HG02571 (cell line): ENCODE measurements around the gene SMAP2.

Experiments
- ATAC-seq: cut with Tn5 transposase; IDR thresholded peaks from one replicate; pipeline ENCODE4 v1.9.1; 2021; ENCODE audit warnings: mild to moderate bottlenecking, moderate library complexity; ENCODE audit not compliant: unreplicated experiment

The SMAP2 gene

DNA sequence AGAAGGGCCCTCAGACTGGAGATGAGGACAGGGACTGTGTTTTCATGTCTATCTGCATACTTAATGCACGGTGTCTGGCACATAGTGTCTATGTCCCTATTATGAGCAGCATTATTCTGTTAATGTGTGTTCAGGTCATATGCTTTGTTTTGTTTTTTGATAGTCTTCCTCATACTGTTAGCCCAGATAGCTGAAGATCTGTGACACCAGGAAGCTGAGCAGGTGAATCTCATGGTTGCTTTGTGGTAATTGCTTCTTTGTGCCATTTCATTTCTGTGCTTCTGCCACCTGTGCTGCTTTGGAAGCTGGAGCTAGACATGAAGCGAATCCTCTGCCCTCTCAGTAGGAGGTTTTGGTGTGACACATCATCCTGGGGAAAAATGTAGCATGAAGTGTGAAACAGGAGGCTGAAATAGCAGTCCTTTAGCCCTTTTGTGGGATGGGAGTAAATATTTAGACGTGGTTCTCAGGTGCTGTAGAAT, 15.8 kb downstream of the SMAP2 start:
- ATAC-seq, result no peak

DNA sequence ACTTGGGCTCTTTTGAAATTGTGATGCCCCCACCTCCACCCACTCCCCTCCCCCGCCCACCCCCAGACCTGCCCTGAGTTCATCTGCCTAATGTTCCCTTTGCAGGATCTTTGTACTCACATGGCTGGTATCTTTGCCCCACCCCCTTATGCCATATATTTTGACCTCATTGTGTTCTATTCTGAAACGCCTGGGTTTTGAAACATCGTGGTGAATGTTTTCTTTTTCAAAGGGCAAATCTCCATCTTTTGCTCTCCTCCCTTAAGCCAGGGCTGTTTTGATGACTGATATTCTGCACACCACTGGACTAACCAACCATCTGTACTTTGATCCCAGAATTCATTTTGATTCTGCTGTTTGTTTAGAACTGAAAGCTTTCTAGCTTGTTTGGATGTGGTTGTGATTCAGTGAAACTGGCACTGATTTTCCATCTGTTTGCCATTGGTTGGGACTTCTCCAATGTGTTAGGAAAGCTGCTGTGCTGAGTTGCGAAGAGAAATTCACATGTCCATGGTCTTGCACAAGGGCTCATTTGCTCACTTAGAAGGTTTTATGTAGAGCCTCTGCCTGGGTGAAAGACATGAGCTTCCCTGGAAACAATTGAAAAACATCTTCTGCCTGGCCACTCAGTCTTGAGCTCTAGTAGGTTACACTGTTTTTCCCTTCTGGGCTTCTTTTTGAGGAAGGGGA, 16.5 kb downstream of the SMAP2 start:
- no peak for ATAC-seq

DNA sequence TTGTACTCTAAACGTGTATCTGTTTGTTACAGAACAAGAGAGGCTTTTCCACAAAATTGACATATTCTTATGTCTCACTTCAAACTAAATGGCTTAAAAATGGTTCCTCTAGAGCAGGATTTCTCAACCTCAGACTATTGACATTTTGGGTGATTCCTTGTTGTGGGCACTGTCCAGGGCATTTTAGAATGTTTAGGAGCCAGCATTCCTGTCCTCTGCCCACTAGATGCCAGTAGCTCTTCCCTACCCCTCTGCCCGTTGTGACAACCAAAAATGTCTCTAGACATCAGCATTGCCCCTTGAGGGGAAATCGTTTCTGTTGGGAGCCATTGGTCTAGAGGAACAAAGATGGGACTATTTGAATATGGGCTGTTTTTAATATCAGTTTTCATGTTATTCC, 17.3 kb downstream of the SMAP2 start:
- ATAC-seq, result no peak

DNA sequence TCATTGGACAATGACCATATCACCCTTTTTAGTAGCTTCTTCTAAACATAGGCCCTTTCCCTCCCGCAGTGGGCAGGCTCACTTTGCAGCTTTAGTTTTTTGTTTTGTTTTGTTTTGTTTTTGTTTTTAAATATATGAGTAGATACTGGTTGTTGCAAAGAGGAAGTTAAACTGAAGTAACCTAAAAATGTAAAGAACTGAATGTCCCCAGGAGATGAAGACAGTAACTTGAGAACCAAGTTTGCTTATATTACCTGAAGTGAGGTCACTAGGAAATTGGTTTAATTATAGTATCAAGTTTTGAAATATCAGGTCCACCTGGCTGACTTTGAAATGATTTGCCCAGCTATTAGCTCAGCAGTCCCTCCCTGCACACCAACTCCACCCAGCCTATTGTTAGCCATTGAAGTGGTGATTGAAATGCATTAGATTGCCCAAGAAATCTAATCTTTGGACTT, 18.2 kb downstream of the SMAP2 start:
- no peak for ATAC-seq

DNA sequence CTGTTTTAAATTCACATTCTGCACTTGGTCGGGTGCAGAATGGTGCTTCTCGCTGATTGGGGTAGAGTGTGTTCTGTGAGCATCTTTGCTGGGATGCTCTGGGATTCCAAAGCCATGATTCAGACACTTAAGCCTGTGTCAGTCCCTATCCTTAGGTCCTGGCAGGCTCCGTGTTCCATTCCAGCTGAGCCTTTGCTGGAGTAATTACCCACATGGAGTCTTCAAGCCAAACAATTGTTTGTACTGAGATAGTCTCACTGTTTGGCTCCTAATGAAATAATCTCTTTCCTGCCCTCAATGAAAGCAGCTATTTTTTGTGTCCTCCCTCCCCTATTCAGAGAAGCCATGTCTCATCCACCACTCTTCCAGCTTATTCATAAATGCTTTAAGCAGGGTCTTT, 18.7 kb downstream of the SMAP2 start:
- no peak for ATAC-seq

DNA sequence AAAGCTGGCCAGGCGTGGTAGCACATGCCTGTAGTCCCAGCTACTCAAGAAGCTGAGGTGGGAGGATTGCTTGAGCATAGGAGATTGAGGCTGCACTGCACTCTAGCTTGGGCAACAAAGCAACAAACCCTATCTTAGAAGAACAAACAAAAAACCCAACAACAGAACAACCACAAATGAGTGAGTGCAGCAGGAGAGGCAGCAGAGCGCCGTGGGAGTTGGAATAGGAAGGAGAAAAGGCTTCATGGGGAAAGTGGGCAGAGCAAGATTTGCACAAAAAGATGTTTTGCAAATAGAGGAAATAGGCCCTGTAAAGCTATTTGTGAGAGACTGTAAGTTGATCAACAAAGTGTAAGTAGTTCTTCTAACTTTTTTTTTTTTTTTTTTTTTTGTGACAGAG, 19.6 kb downstream of the SMAP2 start:
- no peak for ATAC-seq

DNA sequence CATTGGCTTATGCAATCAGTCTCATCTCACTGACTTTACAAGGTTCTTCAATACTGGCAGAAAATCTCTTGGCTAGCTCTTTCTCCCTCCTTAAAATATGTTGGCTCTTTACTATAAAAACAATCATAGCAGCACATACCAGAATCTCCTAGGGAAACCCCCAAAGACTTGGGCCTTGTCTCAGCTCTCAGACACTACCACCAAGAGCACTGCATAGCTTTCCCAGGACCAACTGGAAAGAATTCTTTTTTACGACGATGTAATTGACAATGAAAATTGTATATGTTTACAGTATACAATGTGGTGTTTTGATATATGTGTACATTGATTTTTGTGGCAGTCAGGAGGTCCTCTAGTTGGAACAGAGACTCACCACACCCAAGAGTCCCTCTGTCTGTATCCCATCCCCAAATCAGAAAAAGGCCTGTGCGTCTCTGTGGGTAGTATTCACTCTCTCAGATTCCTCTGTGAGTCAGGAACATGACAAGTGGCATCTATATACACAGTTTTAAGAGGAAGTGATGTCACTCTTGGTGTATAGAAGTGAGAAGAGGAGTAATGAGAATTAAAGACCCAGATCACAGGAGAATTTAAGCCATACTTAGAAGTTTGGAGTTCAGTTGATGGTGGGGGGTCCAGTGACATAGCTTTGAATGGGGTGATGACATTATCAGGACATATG, 21.1 kb downstream of the SMAP2 start:
- no peak for ATAC-seq

DNA sequence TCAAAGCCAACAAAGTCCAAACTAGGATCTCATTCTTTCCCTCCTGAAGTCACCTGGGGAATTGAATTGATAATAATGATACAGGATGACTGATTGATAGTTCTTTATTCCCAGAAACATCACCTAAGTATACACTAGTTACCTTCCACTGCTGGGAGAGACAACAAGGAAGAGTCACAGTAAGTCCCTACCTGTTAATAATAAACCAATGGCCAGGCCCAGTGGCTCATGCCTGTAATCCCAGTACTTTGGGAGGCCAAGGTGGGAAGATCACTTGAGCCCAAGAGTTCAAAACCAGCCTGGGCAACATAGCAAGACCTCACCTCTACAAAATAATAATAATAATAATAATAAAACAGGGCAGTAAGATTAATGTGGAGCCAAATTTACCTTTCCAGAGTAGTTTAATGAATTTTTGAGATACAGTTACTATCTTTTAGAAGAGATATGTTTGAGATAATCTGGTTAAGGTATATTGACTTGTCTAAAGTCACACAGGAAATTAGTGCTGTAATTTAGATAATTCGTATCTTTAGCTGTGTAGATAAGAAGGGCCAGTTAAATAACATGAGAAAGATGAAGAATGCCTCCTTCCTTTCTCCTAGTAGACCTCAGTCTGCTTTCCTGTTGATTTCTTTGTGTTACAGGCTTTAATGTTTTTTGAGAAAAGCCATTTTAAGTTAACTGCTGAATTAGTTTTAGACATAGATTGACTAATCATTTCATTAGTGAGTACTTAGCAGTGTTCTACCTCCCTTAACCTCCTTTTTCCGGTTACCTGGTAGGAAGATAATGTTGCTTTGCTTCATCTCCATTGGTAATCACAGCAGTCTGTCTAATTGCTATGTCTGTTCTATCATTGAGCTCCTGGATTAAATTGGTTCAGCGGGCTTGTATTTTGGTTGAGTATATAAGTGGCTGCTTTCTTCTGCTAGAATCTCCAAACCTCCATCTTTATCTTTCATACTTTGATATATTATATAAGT, 22.0 kb downstream of the SMAP2 start:
- ATAC-seq, result no peak

DNA sequence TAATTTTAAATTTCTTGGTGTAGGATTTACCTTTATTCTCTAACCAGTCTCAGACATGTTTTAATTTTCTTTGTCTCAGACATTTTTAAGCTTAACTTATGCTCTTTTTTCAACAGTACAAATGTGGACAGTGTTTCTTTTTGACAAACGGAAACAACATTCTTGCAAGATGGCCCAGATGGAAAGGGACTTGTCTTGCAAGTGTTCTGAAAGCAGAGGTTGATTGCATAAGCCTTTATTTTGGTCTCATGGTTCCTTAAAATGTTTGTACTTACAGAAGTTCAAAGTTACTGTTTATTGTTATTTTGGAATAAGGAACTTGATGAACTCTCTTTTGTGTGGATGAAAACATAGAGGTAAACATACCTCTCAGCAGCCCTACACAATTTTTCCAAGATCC, 22.9 kb downstream of the SMAP2 start:
- ATAC-seq, result no peak

DNA sequence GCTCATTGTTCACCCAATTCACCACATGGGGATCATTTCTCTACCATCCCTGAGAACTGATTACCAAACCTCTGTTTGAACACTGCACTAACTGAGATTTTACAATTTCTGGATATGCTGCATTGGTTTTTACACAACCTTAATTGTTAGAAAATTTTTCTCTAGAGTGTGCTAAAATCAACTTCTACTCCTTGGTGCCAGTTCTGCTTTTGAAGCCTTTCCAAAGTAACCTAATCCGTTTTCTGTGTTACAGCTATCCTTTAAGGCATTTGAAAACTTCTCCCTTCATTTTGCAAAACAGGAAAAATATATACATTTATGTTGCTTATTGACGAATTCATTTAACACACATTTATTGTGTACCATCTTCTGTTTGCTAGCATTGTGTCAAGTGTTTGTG, 23.7 kb downstream of the SMAP2 start:
- ATAC-seq, result no peak

DNA sequence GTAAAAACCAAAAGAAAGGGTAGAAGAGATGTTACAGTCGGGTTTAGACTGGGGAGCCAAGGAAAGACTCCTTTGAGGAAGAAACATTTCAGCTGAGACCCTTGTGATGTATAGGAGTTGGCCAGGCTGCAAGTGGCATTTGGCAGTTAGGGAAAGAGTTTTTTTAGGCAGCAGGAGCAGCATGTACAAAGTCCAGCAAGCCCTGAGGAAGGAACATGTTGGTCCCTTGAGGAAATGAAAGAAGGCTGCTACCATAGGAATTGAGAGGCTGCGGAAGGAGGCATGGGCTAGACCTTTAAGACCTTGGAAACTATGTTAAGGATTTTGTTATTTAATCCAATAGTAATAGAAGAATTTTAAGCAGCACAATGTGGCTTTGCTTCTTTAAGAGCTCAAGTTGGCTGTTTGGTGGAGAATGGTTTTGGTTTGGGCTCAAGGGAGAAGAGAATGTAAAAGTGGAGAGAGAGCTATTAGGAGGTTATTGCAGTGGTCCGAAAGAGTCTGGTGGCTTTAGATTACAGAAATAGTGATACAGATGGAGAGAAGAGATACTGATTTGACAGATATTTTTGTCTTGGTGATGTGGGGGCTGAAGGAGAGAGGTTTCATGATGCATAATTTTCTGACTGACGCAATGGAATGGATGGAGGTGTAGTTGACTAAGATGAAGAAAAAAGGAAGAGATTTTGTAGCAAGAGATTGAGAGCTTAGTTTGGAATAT, 26.6 kb downstream of the SMAP2 start:
- no peak for ATAC-seq

DNA sequence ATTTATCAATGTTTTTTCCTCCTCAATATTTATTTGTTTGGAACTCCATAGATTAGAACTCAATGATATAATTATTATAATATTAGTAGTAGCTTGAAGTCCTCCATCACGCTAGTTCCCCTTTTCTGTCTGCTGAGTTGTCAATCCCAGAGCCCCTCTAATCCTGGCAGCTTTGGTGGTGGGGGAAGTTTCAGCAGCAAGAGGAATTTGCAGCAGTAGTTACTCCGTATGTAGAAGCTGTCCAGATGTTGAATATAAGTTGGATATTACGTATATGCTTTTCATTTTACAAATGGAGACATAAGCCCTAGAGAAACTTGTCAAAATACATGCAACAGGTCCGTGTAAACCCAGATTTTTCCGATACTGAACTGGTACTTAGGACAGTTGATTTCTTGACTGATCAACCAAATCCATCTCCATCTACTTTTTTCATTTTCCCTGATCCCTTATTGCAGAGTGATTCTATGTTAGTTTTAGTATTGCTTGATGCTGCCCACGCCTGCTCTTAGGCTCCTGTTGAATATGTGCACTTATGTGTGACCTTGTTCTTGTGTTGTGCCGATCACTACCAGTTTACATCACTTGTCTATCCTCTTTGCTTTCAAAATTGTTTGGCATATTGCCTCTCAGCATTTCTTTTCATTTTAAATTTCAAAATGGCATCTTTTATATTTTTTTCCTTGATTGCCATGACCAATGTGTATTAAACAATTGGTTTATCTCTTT, 28.1 kb downstream of the SMAP2 start:
- no peak for ATAC-seq

DNA sequence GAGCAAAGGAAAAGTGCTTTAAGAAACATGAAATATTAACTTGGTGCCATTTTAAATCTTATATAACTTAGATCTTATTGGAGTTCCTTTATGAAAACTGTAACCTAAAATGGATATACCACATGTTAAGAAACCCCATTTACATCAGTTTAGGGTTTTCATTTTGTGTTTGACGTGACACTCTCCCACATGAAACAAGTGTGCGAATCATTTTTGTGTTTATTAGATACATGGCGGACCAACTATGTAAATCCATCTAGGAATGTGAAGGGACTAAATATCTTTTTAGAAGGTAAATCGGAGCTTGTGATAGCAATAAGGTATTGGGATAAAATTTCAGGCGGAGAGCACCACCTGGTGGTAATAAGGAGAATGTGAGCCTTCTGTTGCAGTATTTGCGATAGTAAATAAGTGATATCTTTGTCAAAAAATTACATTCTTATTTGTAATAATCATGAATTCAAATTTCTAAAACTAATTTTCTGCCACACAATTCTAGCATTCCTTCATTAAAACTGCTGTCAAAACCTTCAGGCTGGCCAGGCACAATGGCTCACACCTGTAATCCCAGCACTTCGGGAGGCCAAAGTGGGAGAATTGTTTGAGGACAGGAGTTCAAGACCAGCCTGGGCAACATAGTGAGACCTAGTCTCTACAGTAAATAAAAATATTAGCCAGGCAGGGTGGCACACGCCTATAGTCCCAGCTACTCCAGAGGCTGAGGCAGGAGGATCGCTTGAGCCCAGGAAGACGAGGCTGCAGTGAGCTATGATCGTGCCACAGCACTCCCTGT, 31.3 kb downstream of the SMAP2 start:
- no peak for ATAC-seq

DNA sequence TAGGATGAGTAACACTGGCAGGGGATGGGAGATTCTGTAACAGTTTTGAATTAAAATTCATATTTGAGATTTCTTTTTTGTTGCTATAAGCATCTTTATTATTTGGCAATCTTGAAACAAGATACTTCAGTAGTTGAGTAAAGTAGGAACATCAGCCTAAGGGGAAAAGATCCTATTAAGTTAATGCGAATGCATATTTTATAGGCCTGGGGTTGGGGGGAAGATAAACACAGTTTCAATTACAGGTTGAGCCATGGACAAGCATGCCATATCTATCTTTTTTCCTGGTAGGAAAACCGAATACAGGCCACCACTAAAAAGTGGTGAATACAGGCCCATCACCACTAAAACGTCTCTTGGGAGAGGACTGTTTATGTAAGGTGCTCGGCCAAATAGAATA, 32.3 kb downstream of the SMAP2 start:
- ATAC-seq, result no peak

DNA sequence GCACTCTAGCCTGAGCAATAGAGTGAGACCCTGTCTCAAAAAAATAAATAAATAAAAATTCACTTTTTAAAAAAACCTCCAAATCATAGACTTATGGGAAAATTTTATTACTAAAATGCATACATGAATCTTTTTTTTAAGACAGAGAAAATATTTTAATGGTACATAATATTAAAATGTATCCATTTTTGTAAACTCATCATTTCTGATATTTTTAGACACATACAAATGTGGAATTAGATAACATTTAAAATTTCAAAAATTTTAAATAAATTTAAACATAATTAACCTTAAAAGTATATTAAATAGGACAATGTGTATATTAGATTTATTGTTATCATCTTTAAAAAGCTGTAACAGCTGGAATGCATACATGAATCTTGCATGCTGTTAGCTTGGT, 33.9 kb downstream of the SMAP2 start:
- no peak for ATAC-seq

DNA sequence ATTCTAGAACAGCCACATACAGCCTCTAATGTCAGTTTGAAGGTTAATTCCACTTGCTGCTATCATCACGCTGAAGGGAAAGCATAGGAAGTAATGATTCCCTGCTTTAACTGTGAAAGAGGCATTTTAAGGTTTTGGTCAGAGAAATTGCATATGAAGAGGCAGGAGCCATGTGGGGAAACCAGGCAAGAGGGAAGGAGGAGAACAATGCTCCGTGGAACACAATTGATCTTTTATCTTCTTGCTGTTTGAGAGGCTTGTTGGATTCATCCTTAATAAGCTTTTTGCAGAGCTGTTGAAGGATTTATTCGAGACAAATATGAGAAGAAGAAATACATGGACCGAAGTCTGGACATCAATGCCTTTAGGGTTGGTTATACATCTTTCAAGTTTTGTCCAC, 35.9 kb downstream of the SMAP2 start:
- ATAC-seq, result no peak

DNA sequence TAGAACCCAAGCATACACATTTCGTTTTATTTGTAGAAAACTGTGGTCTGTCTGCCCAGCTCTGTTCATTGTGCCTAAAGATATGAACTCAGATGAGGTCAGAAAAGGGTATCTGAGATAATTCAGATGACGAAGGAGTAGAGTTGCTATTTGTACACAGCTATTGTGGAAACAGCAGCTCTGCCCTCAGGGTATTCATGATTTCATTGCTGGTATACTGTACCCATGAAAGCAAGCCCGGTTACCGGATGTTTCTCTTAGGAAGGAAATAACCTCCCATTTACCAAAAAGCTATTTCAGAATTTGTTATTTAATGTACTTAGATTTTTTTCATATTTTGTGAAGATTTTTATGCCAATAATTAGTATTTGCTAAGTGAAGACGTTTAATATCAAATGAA, 37.8 kb downstream of the SMAP2 start:
- no peak for ATAC-seq

DNA sequence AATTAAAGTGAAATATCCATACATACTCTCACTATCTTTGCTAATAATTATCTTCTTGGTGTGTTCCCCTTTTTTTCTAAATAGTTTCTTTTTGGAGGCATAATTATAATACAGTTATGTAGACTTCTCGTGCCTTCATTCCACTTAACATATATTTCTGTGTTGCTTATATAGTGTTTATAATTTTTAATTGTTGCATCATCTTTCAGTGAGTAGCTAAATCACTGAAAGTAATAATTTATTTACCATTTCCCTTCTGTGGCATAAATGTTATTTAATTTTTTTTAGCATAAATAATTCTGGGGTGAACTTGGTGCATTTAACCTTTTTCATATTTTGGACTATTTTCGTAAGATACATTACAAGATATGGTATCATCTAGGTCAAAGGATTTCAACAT, 38.3 kb downstream of the SMAP2 start:
- no peak for ATAC-seq

DNA sequence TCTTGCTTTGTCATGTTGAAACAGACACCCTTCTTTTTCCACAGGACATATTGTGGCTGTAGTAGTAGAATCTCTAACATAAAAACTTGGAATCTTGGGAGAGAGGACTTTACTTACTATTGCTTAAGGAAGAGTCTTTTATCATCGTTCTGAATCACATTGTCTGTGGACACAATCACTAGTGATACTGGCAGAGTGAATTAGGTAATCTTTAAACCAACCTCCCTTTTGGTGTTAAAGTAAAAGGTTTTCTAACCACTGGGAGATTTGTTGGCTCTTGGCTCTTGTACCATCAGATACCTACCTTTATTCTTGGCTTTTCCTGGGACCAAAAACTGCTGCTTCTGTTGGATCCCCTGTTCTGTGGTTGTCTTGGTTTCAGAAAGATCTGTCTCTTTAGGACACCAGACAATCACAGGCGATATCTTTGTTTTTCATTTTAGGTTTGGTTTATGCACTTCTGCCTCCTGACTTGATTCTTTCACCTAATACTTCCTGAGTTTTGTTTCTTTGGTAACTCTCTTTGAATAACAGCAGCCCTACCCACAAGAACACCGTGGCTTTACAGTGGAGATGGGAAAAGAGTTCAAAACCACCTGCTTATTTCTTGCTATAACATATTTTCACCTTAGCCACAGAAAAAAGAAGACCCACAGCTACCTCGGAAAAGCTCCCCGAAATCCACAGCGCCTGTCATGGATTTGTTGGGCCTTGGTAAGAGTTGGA, 40.2 kb downstream of the SMAP2 start:
- no peak for ATAC-seq
